Activated CD8-positive, alpha-beta memory T cell treated with anti-CD3 and anti-CD28 coated beads for 1 hour (primary cell): ENCODE data around the gene CHRND.

Experiments used
- DNase-seq, 2 donors: peaks; one replicate each; pipeline ENCODE4 v3.0.0-alpha.2; 2020; ENCODE audit warnings: low read depth in 1 of 2; ENCODE audit errors: extremely low read depth in 1 of 2

The CHRND gene

GRCh38 chr2:232487385-232488096 lies 38.4 kb upstream of the CHRND start, which contains the start of gene ECEL1:
Gene ECEL1 (minus strand): TSS chr2:232487834. CDS start chr2:232486653, 1,181 bp downstream.
- no peak for DNase-seq

GRCh38 chr2:232488097-232488711 lies 37.8 kb upstream of the CHRND start:
- DNase-seq: no peak

- DNase-seq: no peak
Measured at GRCh38 chr2:232488721-232489300, 37.1 kb upstream of the CHRND start.

GRCh38 chr2:232489516-232490220 lies 36.3 kb upstream of the CHRND start:
- no peak for DNase-seq

- no peak for DNase-seq
Measured at GRCh38 chr2:232490221-232491138, 35.5 kb upstream of the CHRND start.

- DNase-seq: no peak
Measured at GRCh38 chr2:232491139-232491780, 34.7 kb upstream of the CHRND start.

GRCh38 chr2:232492236-232492848 lies 33.6 kb upstream of the CHRND start:
- DNase-seq: no peak

- no peak for DNase-seq
Measured at GRCh38 chr2:232492963-232493700, 32.8 kb upstream of the CHRND start.

- DNase-seq: no peak
Measured at GRCh38 chr2:232493701-232494474, 32.1 kb upstream of the CHRND start.

- DNase-seq: no peak
Measured at GRCh38 chr2:232494542-232494941, 31.4 kb upstream of the CHRND start.

- DNase-seq: no peak
Measured at GRCh38 chr2:232495292-232495691, 30.7 kb upstream of the CHRND start.

GRCh38 chr2:232496501-232497270 lies 29.3 kb upstream of the CHRND start:
- DNase-seq: no peak

- DNase-seq: no peak
Measured at GRCh38 chr2:232497348-232497747, 28.6 kb upstream of the CHRND start.

- no peak for DNase-seq
Measured at GRCh38 chr2:232498452-232498851, 27.5 kb upstream of the CHRND start.

- DNase-seq: no peak
Measured at GRCh38 chr2:232501331-232501771, 24.6 kb upstream of the CHRND start.

- no peak for DNase-seq
Measured at GRCh38 chr2:232501794-232502390, 24.1 kb upstream of the CHRND start.

- DNase-seq: peak in 1 of 2 donors; percentile 14
Measured at GRCh38 chr2:232502511-232502910, 23.4 kb upstream of the CHRND start.
